ENCODE results near the gene ATP5MC2. TPM values are rescaled to one million over a fixed set of nuclear protein-coding genes. Genes with fewer than 3 reads are reported as not detected.
"Not testable (repeated sequence)": the region's sequence is repeated elsewhere in the genome, so short reads cannot be mapped to it uniquely, and the experiment has no call there.

The ATP5MC2 gene
- total RNA-seq, 3 donors from 2014 or later (not counting 1 experiment from before 2014, with no cell fraction given): 180 to 195 (median 184) TPM

- Histone ChIP-seq H3K4me3 (ENCODE audit: low read length) (no peak overlapping the region), H3K36me3 (ENCODE audit: control insufficient read depth, insufficient read depth, low read length) (peaks cover 74% of the 10 kb centered on the region), H3K27ac (ENCODE audit: low read length) (no peak overlapping the region), H3K4me1 (ENCODE audit: control insufficient read depth, insufficient read depth, low read length) (no peaks in the 10 kb centered on the region), H3K9me3 (ENCODE audit: control insufficient read depth, insufficient read depth, low read length) (no peaks in the 10 kb centered on the region), H3K27me3 (ENCODE audit: control insufficient read depth, insufficient read depth, low read length) (no peaks in the 10 kb centered on the region)
- no peaks in the 10 kb centered on the region for H3K9me3 Mint-ChIP-seq
- intact Hi-C loops (cut with micrococcal nuclease): no loop called here
- H3K36me3 Mint-ChIP-seq: peaks cover 35% of the 10 kb centered on the region
- H3K27ac Mint-ChIP-seq: no peak overlapping the region
- no peaks in the 10 kb centered on the region for H3K27me3 Mint-ChIP-seq (ENCODE audit: low read depth in 2 of 2)
- H3K4me3 Mint-ChIP-seq: no peak overlapping the region
- no peak for DNase-seq
- H3K4me1 Mint-ChIP-seq: peaks cover 0 to 11% of the 10 kb centered on the region in 2 donors
- no peak for ATAC-seq
- TF ChIP-seq, protein P1, sequence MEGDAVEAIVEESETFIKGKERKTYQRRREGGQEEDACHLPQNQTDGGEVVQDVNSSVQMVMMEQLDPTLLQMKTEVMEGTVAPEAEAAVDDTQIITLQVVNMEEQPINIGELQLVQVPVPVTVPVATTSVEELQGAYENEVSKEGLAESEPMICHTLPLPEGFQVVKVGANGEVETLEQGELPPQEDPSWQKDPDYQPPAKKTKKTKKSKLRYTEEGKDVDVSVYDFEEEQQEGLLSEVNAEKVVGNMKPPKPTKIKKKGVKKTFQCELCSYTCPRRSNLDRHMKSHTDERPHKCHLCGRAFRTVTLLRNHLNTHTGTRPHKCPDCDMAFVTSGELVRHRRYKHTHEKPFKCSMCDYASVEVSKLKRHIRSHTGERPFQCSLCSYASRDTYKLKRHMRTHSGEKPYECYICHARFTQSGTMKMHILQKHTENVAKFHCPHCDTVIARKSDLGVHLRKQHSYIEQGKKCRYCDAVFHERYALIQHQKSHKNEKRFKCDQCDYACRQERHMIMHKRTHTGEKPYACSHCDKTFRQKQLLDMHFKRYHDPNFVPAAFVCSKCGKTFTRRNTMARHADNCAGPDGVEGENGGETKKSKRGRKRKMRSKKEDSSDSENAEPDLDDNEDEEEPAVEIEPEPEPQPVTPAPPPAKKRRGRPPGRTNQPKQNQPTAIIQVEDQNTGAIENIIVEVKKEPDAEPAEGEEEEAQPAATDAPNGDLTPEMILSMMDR (IDR thresholded peaks at IDR 0.05): no peak
- WGBS (ENCODE audit: insufficient coverage): 88% methylated on average over 2 of the region's 2 CpGs
Observed at GRCh38 chr12:53719649-53720048, 43.8 kb upstream of the ATP5MC2 start.

- H3K9me3 ChIP-seq (ENCODE audit: control insufficient read depth, insufficient read depth, low read length); H3K4me3 Mint-ChIP-seq; H3K27ac Mint-ChIP-seq; H3K4me1 ChIP-seq (ENCODE audit: control insufficient read depth, insufficient read depth, low read length); H3K27ac ChIP-seq (ENCODE audit: low read length); H3K27me3 Mint-ChIP-seq (ENCODE audit: low read depth in 2 of 2); ATAC-seq; H3K27me3 ChIP-seq (ENCODE audit: control insufficient read depth, insufficient read depth, low read length); DNase-seq; H3K4me1 Mint-ChIP-seq; intact Hi-C loops (cut with micrococcal nuclease); H3K4me3 ChIP-seq (ENCODE audit: low read length); H3K9me3 Mint-ChIP-seq: not testable (repeated sequence)
- 92% methylated on average over 6 of the region's 6 CpGs for WGBS (ENCODE audit: insufficient coverage)
- peaks cover 72% of the 10 kb centered on the region for H3K36me3 ChIP-seq (ENCODE audit: control insufficient read depth, insufficient read depth, low read length)
- peaks cover 32% of the 10 kb centered on the region for H3K36me3 Mint-ChIP-seq
Observed at GRCh38 chr12:53718567-53718966, 42.7 kb upstream of the ATP5MC2 start.

DNA sequence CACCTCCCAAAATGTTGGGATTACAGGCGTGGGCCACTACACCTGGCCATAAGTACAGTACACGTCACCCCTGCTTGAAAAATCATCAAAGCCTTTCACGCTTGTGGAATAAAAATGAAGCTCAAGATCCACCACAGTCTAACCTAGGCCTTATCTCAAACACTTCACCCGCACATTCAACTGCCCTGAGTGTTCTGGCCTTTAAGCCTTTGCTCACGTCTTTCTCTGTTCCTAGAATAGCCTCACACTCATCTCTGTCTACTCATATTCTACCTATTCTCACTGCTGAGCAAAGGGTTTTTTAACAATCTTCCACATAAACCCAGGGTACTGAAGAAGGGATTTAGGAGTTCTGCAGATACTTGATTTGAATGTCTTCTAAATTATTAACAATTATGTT is 41.4 kb upstream of the ATP5MC2 start:
- Mint-ChIP-seq H3K4me3 (no peak overlapping the region), H3K4me1 (peaks cover 0 to 6% of the 10 kb centered on the region in 2 donors), H3K27ac (no peak overlapping the region), H3K9me3 (no peaks in the 10 kb centered on the region), H3K27me3 (ENCODE audit: low read depth in 2 of 2) (no peaks in the 10 kb centered on the region), H3K36me3 (peaks cover 40% of the 10 kb centered on the region)
- Histone ChIP-seq H3K9me3 (ENCODE audit: control insufficient read depth, insufficient read depth, low read length) (no peaks in the 10 kb centered on the region), H3K4me3 (ENCODE audit: low read length) (no peak overlapping the region), H3K27me3 (ENCODE audit: control insufficient read depth, insufficient read depth, low read length) (no peaks in the 10 kb centered on the region), H3K4me1 (ENCODE audit: control insufficient read depth, insufficient read depth, low read length) (no peaks in the 10 kb centered on the region), H3K27ac (ENCODE audit: low read length) (no peak overlapping the region), H3K36me3 (ENCODE audit: control insufficient read depth, insufficient read depth, low read length) (peaks cover 76% of the 10 kb centered on the region)
- 87% methylated on average over 5 of the region's 5 CpGs for WGBS (ENCODE audit: insufficient coverage)
- ATAC-seq: no peak
- TF ChIP-seq, protein P1 (IDR thresholded peaks at IDR 0.05): no peak
- DNase-seq: no peak
- intact Hi-C loops (cut with micrococcal nuclease): no loop called here

- ATAC-seq (no peak), DNase-seq (no peak)
- Mint-ChIP-seq H3K4me1 (peaks cover 4 to 6% of the 10 kb centered on the region in 2 donors), H3K27ac (no peak overlapping the region), H3K27me3 (ENCODE audit: low read depth in 2 of 2) (no peaks in the 10 kb centered on the region), H3K9me3 (no peaks in the 10 kb centered on the region), H3K4me3 (no peak overlapping the region), H3K36me3 (peaks cover 19% of the 10 kb centered on the region)
- 100% methylated on average over 1 of the region's 4 CpGs for WGBS (ENCODE audit: insufficient coverage)
- Histone ChIP-seq H3K27me3 (ENCODE audit: control insufficient read depth, insufficient read depth, low read length) (no peaks in the 10 kb centered on the region), H3K27ac (ENCODE audit: low read length) (no peak overlapping the region), H3K4me3 (ENCODE audit: low read length) (no peak overlapping the region), H3K9me3 (ENCODE audit: control insufficient read depth, insufficient read depth, low read length) (no peaks in the 10 kb centered on the region), H3K4me1 (ENCODE audit: control insufficient read depth, insufficient read depth, low read length) (no peaks in the 10 kb centered on the region), H3K36me3 (ENCODE audit: control insufficient read depth, insufficient read depth, low read length) (peaks cover 48% of the 10 kb centered on the region)
- TF ChIP-seq, protein P1 (IDR thresholded peaks at IDR 0.05): no peak
- intact Hi-C loops (cut with micrococcal nuclease): no loop called here
Observed at GRCh38 chr12:53714004-53714403, 38.1 kb upstream of the ATP5MC2 start.

Data from natural killer cell (primary cell).